ENCODE measurements around the gene KRTAP3-2. TPM values are rescaled to one million over a fixed set of nuclear protein-coding genes. Genes with fewer than 3 reads are reported as not detected.

KRTAP3-2 gene
- total and polyA plus RNA-seq, 12 donors: not detected

GRCh38 chr17:40978575-40979151 lies 21.0 kb downstream of the KRTAP3-2 start:
- H3K4me3 ChIP-seq: no peak overlapping the region

GRCh38 chr17:40975516-40975915 lies 24.2 kb downstream of the KRTAP3-2 start:
- Histone ChIP-seq H3K27ac (no peak overlapping the region), H3K27me3 (peaks cover 0 to 34% (median 11%) of the 10 kb centered on the region in 7 donors), H3K4me3 (no peak overlapping the region), H3K4me1 (peaks cover 0 to 2% (median 0%) of the 10 kb centered on the region in 9 donors), H3K36me3 (no peaks in the 10 kb centered on the region), H3K9me3 (peaks cover 0 to 4% (median 0%) of the 10 kb centered on the region in 11 donors)
- ATAC-seq: no peak
- intact Hi-C loops (cut with DNase I): no loop called here
- no peak for DNase-seq
- TF ChIP-seq CTCF (IDR thresholded peaks at IDR 0.05): no peak

More at GRCh38 chr17:40978575-40979151, 21.0 kb downstream of the KRTAP3-2 start:
- no peaks in the 10 kb centered on the region for H3K36me3 ChIP-seq
- H3K4me1 ChIP-seq: peaks cover 0 to 7% (median 0%) of the 10 kb centered on the region in 9 donors
- H3K27ac ChIP-seq: no peak overlapping the region
- H3K9me3 ChIP-seq: no peaks in the 10 kb centered on the region
- WGBS, 2 donors: 67 to 76% methylated on average over 13 of the region's 13 CpGs
- DNase-seq (no peak), ATAC-seq (no peak)
- intact Hi-C loops (cut with DNase I): no loop called here
- TF ChIP-seq CTCF (IDR thresholded peaks at IDR 0.05): no peak
- H3K27me3 ChIP-seq: peaks cover 0 to 44% (median 14%) of the 10 kb centered on the region in 7 donors

GRCh38 chr17:40974366-40974765 lies 25.3 kb downstream of the KRTAP3-2 start:
- Histone ChIP-seq H3K27me3 (peaks cover 0 to 33% (median 11%) of the 10 kb centered on the region in 7 donors), H3K36me3 (no peaks in the 10 kb centered on the region), H3K4me1 (no peaks in the 10 kb centered on the region), H3K27ac (no peak overlapping the region), H3K9me3 (peaks cover 0 to 7% (median 0%) of the 10 kb centered on the region in 11 donors), H3K4me3 (no peak overlapping the region)
- 90 to 97% methylated on average over 3 of the region's 3 CpGs for WGBS, 2 donors
- ATAC-seq: no peak
- TF ChIP-seq CTCF (IDR thresholded peaks at IDR 0.05): no peak
- DNase-seq: no peak
- intact Hi-C loops (cut with DNase I): no loop called here

GRCh38 chr17:40967582-40967981 lies 32.1 kb downstream of the KRTAP3-2 start:
- intact Hi-C loops (cut with DNase I): no loop called here
- DNase-seq (no peak), ATAC-seq (no peak)
- TF ChIP-seq CTCF (IDR thresholded peaks at IDR 0.05): no peak
- Histone ChIP-seq H3K27me3 (peaks cover 0 to 11% (median 0%) of the 10 kb centered on the region in 7 donors), H3K36me3 (no peaks in the 10 kb centered on the region), H3K4me1 (no peaks in the 10 kb centered on the region), H3K4me3 (no peak overlapping the region), H3K9me3 (peaks cover 0 to 13% (median 0%) of the 10 kb centered on the region in 11 donors), H3K27ac (no peak overlapping the region)
- 86 to 93% methylated on average over 1 of the region's 1 CpG for WGBS, 2 donors
